AG08395 (cell line): ENCODE data around the gene U2AF2.

Experiments
- DNase-seq: peaks from one replicate; pipeline ENCODE4 v3.0.0; 2012; ENCODE audit warnings: mixed read lengths, low spot score

U2AF2 gene

GRCh38 chr19:55656988-55657747 is 2.3 kb downstream of the U2AF2 start:
- DNase-seq: no peak

- DNase-seq: no peak
These were observed 4.1 kb downstream of the U2AF2 start for GRCh38 chr19:55658846-55659459.

- DNase-seq: no peak
These were observed 5.0 kb downstream of the U2AF2 start for GRCh38 chr19:55659822-55660221.

- no peak for DNase-seq
These were observed 5.6 kb downstream of the U2AF2 start for GRCh38 chr19:55660404-55660803.

GRCh38 chr19:55660991-55661390 is 6.2 kb downstream of the U2AF2 start:
- DNase-seq: no peak

- DNase-seq: no peak
These were observed 7.0 kb downstream of the U2AF2 start for GRCh38 chr19:55661826-55662225.

- DNase-seq: no peak
These were observed 9.2 kb downstream of the U2AF2 start for GRCh38 chr19:55663846-55664536.

GRCh38 chr19:55666343-55667005 is 11.6 kb downstream of the U2AF2 start:
- DNase-seq: no peak

GRCh38 chr19:55667006-55667381 is 12.2 kb downstream of the U2AF2 start:
- DNase-seq: no peak

GRCh38 chr19:55667511-55667910 is 12.7 kb downstream of the U2AF2 start:
- DNase-seq: no peak

GRCh38 chr19:55667958-55668357 is 13.1 kb downstream of the U2AF2 start:
- DNase-seq: no peak

- DNase-seq: no peak
These were observed 13.9 kb downstream of the U2AF2 start for GRCh38 chr19:55668603-55669348.

GRCh38 chr19:55669418-55670279 is 14.8 kb downstream of the U2AF2 start:
- DNase-seq: no peak

GRCh38 chr19:55670280-55671053 is 15.6 kb downstream of the U2AF2 start:
- DNase-seq: no peak

GRCh38 chr19:55671054-55671378 is 16.2 kb downstream of the U2AF2 start:
- DNase-seq: no peak

GRCh38 chr19:55672418-55672817 is 17.6 kb downstream of the U2AF2 start:
- no peak for DNase-seq

- DNase-seq: no peak
These were observed 18.6 kb downstream of the U2AF2 start for GRCh38 chr19:55673465-55673864.

GRCh38 chr19:55673889-55674288 is 19.1 kb downstream of the U2AF2 start:
- no peak for DNase-seq

GRCh38 chr19:55674459-55674840 is 19.6 kb downstream of the U2AF2 start:
- no peak for DNase-seq
